NCI-H345 treated with DMSO at 0.1 percent for 48 hours (cell line): Measurements from ENCODE around the gene PAQR7.

Experiments used
- DNase-seq: peaks from one replicate; lab custom pipeline; 2025; ENCODE audit not compliant: unreplicated experiment; lab: John Stamatoyannopoulos, UW

The PAQR7 gene

DNA sequence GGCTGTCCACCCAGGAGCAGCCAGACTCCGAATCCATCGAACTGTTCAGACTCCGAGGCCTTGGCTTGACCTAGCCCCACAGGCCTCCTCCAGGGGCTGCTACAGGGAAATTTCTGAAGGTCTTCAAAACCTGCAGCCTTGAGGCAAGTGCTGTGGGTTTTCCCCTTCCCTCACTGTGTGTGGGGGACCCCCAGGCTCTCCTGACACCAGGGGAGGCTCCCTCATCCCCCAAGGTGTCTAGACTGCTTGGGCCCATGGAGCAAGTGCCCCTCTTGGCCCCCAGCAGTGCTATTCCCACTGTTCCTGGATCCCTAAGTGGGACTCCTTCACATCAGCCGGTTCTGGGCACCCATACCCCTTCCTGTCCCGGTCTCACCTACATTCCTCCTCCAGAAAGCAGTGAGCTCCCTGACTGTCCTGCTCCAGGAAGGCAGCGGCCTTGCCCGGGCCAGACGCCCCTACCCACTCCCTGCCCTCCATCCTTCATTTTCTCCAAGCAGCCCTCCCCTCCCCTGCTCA lies 814 bp downstream of the PAQR7 start:
- no peak for DNase-seq

DNA sequence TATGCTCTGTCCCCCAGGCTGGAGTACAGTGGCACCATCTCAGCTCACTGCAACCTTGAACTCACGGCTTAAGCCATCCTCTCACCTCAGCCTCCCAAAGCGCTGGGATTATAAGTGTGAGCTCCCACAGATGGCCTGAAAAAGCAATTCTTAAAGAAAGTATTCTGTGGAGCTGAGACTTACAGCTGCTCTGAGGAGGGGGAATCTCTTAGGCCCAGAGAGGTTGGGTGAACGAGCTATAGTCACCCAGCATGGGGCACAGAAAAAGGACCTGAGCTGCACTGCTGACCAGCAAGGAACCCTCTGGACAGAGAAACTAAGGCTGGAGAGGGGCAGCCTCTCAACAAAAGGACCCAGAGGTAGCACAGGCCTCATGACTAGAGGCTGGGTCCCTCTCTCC lies 1.3 kb downstream of the PAQR7 start:
- no peak for DNase-seq

DNA sequence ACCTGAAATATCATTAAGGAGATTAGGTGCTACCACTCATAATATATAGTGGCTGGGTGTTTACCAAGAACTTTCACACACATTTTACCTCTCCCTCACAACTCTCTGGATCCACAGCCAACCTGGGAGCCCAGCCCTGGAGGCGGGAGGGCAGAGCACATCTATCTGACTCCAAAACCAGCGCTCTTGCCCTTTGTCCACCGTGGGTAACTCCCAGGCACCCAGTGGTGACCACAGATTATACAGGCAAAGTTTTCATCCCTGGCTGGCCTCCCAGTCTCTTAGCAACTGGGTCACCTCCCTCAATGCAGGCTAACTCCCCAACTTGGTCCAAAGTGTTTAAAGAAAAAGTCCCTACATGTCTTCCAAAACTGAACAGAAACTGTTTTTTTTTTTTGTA lies 2.4 kb downstream of the PAQR7 start:
- DNase-seq: no peak

GRCh38 chr1:25872713-25873112 lies 2.8 kb downstream of the PAQR7 start:
- DNase-seq: no peak

DNA sequence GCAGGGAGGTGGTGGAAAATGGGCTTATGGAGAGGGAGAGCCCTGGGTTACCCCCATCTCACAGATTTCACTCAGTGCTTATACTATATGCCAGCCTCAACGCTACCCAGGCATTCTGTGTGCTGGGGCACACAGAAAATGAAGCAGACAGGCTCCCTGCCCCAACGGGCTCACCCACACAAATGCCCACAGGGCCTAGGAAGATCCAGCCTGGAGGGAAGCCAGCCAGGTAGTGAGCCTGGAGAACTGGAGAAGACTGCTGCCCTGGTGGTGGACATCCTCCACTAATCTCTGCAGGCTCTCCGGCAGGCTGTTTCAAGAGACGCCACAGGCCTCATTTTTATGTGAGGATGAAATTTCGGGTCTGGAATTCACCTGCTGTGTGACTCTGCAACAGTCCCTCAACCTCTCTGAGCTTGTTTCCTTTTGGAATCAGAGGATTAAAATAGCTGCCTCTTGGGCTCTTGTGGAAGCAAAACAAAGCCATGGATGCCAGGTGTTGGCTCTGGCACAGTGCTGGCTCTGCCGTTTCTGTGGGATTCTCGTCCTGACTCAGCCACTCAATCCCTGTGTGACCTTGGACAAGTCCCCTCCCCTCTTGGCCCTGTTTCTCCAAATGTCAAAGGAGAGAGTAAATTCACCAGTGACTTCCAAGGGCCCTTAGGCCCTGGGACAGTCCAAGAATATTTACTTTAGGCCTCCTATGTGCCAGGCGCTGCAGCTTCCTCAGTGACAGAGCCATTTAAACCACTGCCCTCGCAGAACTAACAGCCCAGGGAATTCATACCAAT lies 3.6 kb downstream of the PAQR7 start:
- DNase-seq: no peak

DNA sequence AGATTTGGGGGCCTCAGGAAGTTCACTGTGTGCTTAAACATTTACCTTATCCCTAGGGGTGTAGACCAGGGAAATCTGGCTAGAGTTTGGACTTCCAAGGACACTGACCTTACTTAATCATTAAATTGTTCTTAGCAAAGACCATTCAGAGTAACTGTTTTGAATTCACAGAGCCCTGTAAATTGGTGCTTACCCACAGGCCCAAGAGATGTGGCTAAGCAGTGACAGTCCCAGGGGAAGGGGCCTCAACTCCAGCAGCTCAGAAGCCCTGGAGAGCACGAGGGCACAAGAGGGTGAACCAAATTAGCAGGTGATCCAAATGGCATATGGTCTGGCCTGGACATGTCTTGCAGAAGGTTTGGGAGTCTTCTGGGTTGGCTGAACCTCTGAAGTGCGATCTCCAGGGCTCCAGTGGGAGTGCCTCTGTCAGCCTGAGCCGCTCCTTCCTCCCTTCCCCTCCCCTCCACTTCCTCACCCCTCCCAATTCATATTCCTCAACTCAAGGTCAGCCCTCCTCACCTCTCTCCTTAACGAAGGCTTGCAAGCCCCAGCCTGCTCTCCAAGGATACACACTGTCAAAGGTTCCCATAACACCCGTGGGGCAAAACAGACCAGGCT lies 4.3 kb downstream of the PAQR7 start:
- no peak for DNase-seq

- DNase-seq: no peak
Observed at GRCh38 chr1:25870614-25871013, 4.9 kb downstream of the PAQR7 start.

- no peak for DNase-seq
Observed at GRCh38 chr1:25869909-25870606, 5.5 kb downstream of the PAQR7 start.

DNA sequence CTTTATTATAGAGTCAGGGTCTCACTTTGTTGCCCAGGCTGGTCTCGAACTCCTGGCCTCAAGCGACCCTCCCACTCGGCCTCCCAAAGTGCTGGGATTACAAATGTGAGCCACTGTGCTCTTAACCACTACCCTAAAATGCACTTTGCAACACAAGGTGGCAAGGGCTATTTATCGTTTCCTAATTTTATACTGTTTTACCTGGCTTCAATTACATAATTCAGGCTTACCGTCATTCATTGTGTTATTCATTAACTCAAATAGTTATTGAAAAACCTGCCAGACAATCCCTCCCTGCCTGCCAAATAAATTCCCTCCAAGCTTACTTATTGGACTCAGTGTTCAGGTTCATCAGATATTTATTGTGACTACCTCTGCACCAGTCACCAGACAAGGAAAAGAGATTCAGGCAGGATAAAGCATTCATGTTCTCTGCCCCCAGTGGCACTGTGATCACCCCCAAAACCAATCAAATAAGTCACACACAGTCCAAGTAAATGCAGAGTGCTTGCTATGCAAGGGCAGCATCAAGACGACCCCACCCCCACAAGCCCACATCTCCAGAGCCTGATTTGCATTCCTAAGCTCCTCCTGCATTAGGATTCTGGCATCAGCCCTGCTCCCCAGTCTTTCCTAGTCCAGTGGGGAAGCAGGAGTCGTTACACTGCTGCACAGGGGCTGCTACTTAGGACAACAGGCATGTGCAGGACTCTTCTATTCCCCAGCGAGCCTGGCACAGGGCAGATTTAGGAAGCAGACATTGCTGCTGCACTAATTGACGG lies 8.1 kb downstream of the PAQR7 start:
- DNase-seq: no peak

- DNase-seq: no peak
Observed at GRCh38 chr1:25866288-25866687, 9.2 kb downstream of the PAQR7 start.

- no peak for DNase-seq
Observed at GRCh38 chr1:25864434-25864833, 11.1 kb downstream of the PAQR7 start.

DNA sequence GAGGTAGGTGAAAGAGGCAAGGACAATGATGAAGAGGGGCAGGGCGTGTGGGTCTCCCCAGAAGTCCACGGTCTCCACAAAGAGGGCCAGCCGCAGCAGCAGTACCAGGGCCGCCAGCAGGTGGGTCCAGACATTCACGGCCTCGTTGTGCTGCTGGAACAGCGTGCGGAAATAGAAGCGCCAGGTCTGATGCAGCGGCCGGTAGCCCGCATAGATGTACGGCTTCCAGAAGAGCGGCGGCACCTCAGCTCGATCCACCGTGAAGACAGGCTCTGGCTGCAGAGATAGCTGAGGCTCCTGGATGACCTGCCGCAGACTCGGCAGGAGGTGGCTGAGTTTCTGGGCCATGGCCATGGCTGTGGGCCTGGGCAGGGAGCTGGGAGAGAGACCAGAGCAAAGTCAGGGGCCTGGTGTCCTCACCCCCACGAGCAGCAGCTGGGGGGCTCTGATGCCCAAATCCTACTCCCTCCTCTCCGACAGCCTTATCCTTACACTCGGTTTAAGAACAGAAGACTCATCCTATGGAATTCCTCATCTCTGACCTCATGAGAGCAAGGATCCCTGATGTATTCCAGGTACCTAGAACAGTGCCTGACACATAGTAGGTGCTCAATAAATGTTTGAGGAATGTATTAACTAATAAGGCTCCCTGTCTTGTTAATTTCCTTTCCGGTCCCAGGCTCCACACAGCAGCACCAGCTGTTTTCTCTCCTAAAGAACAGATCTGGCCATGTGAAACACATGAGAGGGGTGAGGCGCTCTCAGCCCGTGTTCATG lies 11.8 kb downstream of the PAQR7 start:
- DNase-seq: no peak

- DNase-seq: no peak
Observed at GRCh38 chr1:25862785-25863485, 12.6 kb downstream of the PAQR7 start.

DNA sequence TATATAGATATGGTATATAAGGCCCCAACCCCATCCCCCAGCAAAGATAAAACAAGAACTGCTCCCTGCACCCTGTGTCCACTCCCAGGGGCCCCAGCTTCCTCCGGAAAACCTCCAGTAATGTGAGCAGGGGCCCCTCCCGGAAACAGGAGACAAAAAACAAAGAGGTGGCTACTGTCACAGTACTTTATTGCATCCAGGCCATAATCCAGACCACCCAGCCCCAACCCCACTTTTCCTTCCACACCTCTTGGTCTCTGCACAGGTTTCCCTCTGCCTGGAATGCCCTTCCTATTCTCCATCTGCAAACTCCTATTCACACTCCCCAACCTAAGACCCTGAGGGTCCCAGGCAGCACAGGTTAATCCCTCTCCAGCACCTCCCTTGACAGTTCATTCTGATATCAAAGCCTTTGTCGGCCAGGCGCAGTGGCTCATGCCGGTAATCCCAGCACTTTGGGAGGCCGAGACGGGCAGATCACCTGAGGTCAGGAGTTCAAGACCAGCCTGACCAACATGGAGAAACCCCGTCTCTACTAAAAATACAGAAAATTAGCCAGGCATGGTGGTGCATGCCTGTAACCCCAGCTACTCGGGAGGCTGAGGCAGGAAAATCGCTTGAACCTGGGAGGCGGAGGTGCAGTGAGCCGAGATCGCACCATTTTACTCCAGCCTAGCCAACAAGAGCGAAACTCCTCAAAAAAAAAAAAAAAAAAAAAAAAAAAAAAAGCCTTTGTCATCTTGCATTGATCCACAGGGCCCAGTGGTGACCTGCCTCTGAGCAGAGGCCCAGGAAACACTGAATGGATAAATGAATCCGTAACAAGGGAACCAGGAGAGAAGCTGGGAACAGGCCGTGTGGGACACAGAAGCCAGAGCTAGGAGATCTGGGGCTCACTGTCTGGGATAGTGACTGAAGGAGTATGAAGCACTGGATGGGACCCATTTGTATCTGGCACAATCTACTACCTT lies 13.9 kb downstream of the PAQR7 start:
- no peak for DNase-seq

DNA sequence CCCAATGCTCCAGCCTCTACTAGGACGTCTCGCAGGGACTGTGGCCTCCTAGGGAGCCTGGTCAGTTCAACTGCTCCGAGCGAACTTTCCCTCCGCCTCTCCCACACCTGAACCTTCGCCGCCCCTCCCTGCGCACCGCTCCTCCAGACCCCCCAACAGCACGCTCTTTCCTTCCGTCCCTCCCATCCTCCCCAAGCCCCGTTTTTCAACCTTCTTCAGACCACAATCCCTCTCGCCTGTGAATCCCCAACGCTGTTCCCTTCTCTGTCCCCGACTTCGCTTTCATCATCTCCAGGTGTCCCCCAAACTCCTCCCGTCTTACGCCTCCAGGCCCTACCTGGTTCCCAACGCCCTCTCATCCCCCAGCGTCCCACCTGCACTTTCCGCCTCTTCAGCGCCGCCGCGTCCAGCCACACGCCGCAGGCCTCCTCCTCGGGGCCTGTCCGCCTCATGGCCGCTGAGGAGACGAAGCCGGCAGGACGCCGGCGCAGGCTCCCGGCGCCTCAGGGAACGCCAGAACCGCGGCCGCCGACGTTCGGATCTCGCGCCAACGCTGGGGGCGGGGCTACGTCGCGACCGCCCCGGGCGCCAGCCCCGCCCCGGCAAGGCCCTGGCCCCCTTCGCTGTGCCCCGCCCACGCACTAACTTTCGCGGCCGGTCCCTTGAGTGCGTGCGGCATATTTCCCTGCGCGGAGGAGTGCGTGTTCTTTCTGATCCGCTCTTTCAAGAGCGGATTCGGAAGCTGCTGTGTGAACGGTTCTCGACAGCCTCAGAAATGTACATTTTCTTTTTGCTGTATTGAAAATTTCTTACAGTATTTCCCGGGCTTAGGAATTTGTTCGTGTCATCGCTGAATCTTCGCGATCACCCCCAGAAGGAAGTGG lies 16.4 kb downstream of the PAQR7 start, which contains the start of gene AUNIP:
AUNIP (minus strand) TSS at position 552 of the 884 bp plus-strand sequence; CDS start at position 452, 100 bp downstream.
- peak; percentile 71 for DNase-seq

GRCh38 chr1:25858494-25858893 lies 17.0 kb downstream of the PAQR7 start:
- DNase-seq: no peak

DNA sequence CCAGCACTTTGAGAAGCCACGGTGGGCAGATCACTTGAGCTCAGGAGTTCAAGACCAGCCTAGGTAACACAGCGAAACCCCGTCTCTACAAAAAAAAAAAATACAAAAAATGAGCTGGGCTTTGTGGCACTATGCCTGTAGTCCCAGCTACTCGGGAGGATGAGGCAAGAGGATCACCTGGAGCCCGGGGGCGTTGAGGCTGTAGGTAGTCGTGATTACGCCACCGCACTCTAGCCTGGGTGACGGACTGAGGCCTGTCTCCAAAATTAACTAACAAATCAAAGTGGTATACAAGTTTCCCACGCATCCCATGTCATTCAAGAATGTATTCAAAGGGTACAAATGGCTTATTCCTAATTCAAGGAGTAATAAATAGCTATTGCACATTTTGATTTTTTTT lies 18.7 kb downstream of the PAQR7 start:
- DNase-seq: no peak

DNA sequence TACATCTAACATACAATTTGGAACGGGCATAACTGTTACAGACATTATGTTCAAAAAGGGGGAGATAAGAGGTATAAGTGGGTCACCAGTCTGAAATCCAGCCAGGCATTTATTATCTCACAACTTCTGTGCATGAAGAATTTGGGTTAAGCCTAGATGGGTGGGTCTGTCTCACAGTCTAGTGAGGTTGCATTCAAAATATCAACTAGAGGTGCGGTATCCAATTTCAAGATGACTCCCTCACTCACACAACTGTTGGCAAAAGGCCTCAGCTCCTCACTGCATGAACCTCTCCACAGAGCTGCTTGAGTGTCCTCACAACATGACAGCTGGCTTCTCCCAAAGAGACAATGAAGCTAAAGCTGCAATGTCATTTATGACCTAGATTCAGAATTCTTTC lies 21.0 kb downstream of the PAQR7 start:
- peak; percentile 15 for DNase-seq
